KMS-11 (cell line): Measurements from ENCODE around the gene RSPH1.

Experiments
- H2AFZ ChIP-seq: fragments of 200-600 bp; sonication (generic); 2 replicates; pipeline ENCODE4 v1.6.1; 2016; ENCODE audit warnings: antibody characterized with exemption, mixed run types, low read depth
- H3K27ac ChIP-seq: fragments of 200-600 bp; sonication (generic); 2 replicates; pipeline ENCODE4 v1.6.1; 2016; ENCODE audit warnings: mild to moderate bottlenecking, mixed run types
- H3K27me3 ChIP-seq: fragments of 200-600 bp; sonication (generic); 2 replicates; pipeline ENCODE4 v1.6.1; 2017; ENCODE audit warnings: mild to moderate bottlenecking, low read depth, mixed run types, moderate library complexity; ENCODE audit not compliant: insufficient read depth
- H3K36me3 ChIP-seq: fragments of 200-600 bp; sonication (generic); 2 replicates; pipeline ENCODE4 v1.6.1; 2017; ENCODE audit warnings: mild to moderate bottlenecking, mixed run types; ENCODE audit not compliant: insufficient read depth
- H3K4me1 ChIP-seq: fragments of 200-600 bp; sonication (generic); 2 replicates; pipeline ENCODE4 v1.6.1; 2016; ENCODE audit warnings: mild to moderate bottlenecking, low read depth, mixed run types; ENCODE audit not compliant: poor library complexity, severe bottlenecking
- H3K4me2 ChIP-seq: fragments of 200-600 bp; sonication (generic); 2 replicates; pipeline ENCODE4 v1.7.0; 2016; ENCODE audit warnings: mild to moderate bottlenecking, mixed run types
- H3K4me3 ChIP-seq: fragments of 200-600 bp; sonication (generic); IDR thresholded peaks from 2 replicates; pipeline ENCODE4 v1.6.1; 2017; ENCODE audit warnings: low read depth, low read length, mixed read lengths; ENCODE audit not compliant: insufficient read depth
- H3K79me2 ChIP-seq: fragments of 200-600 bp; sonication (generic); 2 replicates; pipeline ENCODE4 v1.6.1; 2016; ENCODE audit warnings: low read depth, mixed run types; ENCODE audit not compliant: insufficient read depth
- H3K9ac ChIP-seq: fragments of 200-600 bp; sonication (generic); 2 replicates; pipeline ENCODE4 v1.6.1; 2016; ENCODE audit warnings: mild to moderate bottlenecking, mixed run types
- H4K20me1 ChIP-seq: fragments of 200-600 bp; sonication (generic); 2 replicates; pipeline ENCODE4 v1.6.1; 2016; ENCODE audit warnings: mild to moderate bottlenecking, mixed run types; ENCODE audit not compliant: insufficient read depth
- CTCF ChIP-seq: fragments of 200-600 bp; sonication (generic); conservative IDR thresholded peaks from 2 replicates; pipeline ENCODE4 v1.6.1; 2017; ENCODE audit warnings: low read depth, mild to moderate bottlenecking, antibody characterized with exemption, low read length, moderate library complexity, mixed read lengths

The RSPH1 gene

GRCh38 chr21:42499444-42500112 lies 3.6 kb upstream of the RSPH1 start:
- Histone ChIP-seq H3K79me2 (no peaks in the 10 kb centered on the region), H3K27me3 (no peaks in the 10 kb centered on the region), H2AFZ (no peak overlapping the region), H3K4me3 (no peak overlapping the region), H3K4me2 (no peak overlapping the region), H4K20me1 (no peaks in the 10 kb centered on the region), H3K9ac (no peak overlapping the region), H3K27ac (no peak overlapping the region), H3K36me3 (no peaks in the 10 kb centered on the region), H3K4me1 (peaks cover 17% of the 10 kb centered on the region)
- no peak for TF ChIP-seq CTCF

GRCh38 chr21:42498012-42498411 lies 2.0 kb upstream of the RSPH1 start:
- Histone ChIP-seq H3K27me3 (no peaks in the 10 kb centered on the region; the same call in 1 of the 2 replicates), H4K20me1 (no peaks in the 10 kb centered on the region), H3K36me3 (no peaks in the 10 kb centered on the region), H3K79me2 (no peaks in the 10 kb centered on the region), H3K27ac (no peak overlapping the region), H3K4me1 (peaks cover 13% of the 10 kb centered on the region), H3K9ac (no peak overlapping the region), H2AFZ (no peak overlapping the region), H3K4me3 (no peak overlapping the region), H3K4me2 (no peak overlapping the region)
- no peak for TF ChIP-seq CTCF

- peak overlapping the region; percentile 75 for H3K4me2 ChIP-seq
- peak overlapping the region; percentile 75 for H2AFZ ChIP-seq
- H3K79me2 ChIP-seq, result no peaks in the 10 kb centered on the region
- no peaks in the 10 kb centered on the region for H3K36me3 ChIP-seq
- peaks cover 13% of the 10 kb centered on the region for H3K4me1 ChIP-seq
- H4K20me1 ChIP-seq, result no peaks in the 10 kb centered on the region
- H3K4me3 ChIP-seq, result peak overlapping the region; percentile 38
- no peak for TF ChIP-seq CTCF
- peak overlapping the region; percentile 52 for H3K9ac ChIP-seq
- H3K27ac ChIP-seq, result no peak overlapping the region
- H3K27me3 ChIP-seq, result no peaks in the 10 kb centered on the region; the same call in 1 of the 2 replicates
These were observed 797 bp upstream of the RSPH1 start for GRCh38 chr21:42496839-42497202.

GRCh38 chr21:42495765-42496119 lies 282 bp downstream of the RSPH1 start:
- no peaks in the 10 kb centered on the region for H3K79me2 ChIP-seq
- peak overlapping the region; percentile 8; the same call in 1 of the 2 replicates for H3K9ac ChIP-seq

More at GRCh38 chr21:42495765-42496119, 282 bp downstream of the RSPH1 start:
- H3K4me2 ChIP-seq, result peak overlapping the region; percentile 61
- H3K27ac ChIP-seq, result no peak overlapping the region
- no peak overlapping the region for H3K4me3 ChIP-seq
- TF ChIP-seq CTCF, result no peak
- H3K27me3 ChIP-seq, result no peaks in the 10 kb centered on the region; the same call in 1 of the 2 replicates
- peak overlapping the region; percentile 74 for H2AFZ ChIP-seq
- H3K4me1 ChIP-seq, result peaks cover 13% of the 10 kb centered on the region
- H3K36me3 ChIP-seq, result no peaks in the 10 kb centered on the region
- H4K20me1 ChIP-seq, result no peaks in the 10 kb centered on the region
